Adipose tissue (tissue), 3 donors: Measurements from ENCODE around the gene SCNN1A. TPM values are rescaled to one million over a fixed set of nuclear protein-coding genes. Genes with fewer than 3 reads are reported as not detected.

Experiments
- H3K27ac ChIP-seq: one replicate; pipeline ENCODE4 v1.5.1; 2013; ENCODE audit warnings: low read depth, low read length
- WGBS, 3 donors: extraction: QIAGEN DNeasy Blood & Tissue Kit; methylation state at CpG; one replicate each; pipeline ENCODE4 v1.1.7; 2013; 5-methylcytosine and 5-hydroxymethylcytosine counted together
- polyA plus RNA-seq, 3 donors: library from polyadenylated mRNA; stranded (reverse); fragments of 200-250 nt; gene quantifications; one replicate each; pipeline ENCODE4 v1.2.3, GENCODE V29; 2013
- donor health status: healthy with polysubstance abuse.
- donor health status: Bipolar disorder and iron deficiency.
- donor health status: healthy.

Gene SCNN1A
- polyA plus RNA-seq, 3 donors = 1.0 to 17.0 (median 5.0) TPM

DNA sequence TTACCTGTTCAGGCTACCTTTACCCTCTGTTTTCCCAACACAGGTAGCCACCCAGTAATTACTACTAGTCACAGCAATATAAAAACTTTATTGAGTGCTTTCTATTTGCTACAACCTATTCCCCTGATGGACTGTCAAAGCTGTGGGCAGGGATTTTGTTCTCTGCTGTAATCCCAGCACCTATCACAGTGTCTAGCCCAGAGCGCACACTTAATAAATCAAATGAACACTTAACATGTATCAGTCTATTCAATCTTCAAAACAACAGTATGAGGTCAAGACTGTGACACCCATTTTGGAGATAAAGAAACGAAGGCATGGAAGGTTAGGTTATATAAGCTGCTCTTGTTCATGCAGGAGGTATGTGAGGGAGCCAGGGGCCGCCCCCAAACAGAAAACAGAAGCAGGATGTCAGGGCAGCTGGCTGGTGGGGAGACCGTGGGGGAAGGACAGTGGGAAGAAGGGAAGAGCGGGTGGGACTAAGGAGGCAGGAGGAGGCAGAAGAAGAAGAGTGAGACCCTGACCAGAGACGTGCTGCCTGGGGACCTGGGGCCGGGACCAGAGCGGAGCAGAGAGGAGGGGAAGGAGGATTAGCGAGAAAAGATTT, 35.2 kb downstream of the SCNN1A start:
- 2 to 4% (median 2%) methylated on average over 9 of the region's 9 CpGs for WGBS, 3 donors
- peak overlapping the region; percentile 98 for H3K27ac ChIP-seq

DNA sequence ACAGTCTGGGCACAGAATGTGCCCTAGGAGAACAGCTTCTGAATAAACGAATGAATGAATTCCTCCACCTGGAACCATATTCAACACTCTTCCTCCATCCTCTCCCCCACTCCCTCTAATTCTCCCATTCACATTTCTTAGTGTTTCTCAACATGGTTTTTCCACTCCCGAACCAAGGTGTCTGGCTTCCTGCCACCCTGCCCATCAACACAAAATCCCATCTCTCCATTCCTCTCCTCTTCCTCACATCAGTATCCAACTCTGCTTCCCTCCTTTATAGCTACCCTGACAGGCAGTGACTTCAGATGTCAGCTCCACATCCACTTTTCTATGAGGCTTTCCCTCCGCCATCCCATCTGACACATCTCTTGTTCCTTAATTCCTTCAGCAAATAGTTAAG, 36.4 kb downstream of the SCNN1A start:
- no peak overlapping the region for H3K27ac ChIP-seq
- WGBS, 3 donors = 13 to 43% (median 18%) methylated on average over 3 of the region's 3 CpGs

DNA sequence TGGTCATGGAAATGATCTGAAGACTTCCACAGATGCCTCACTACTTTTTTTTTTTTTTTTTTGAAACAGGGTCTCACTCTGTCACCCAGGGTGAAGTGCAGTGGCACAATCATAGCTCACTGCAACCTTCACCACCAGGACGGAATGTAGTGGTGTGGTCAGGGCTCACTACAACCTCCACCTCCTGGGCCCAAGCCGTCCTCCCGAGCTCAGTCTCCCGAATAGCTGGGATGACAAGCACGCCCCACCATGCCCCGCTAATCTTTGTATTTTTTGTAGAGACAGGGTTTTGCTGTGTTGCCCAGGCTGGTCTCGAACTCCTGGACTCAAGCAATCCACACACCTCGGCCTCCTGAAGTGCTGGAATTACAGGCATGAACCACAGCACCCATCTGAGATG, 36.8 kb downstream of the SCNN1A start:
- whole genome bisulfite sequencing, 3 donors = 28 to 77% (median 38%) methylated on average over 8 of the region's 8 CpGs

DNA sequence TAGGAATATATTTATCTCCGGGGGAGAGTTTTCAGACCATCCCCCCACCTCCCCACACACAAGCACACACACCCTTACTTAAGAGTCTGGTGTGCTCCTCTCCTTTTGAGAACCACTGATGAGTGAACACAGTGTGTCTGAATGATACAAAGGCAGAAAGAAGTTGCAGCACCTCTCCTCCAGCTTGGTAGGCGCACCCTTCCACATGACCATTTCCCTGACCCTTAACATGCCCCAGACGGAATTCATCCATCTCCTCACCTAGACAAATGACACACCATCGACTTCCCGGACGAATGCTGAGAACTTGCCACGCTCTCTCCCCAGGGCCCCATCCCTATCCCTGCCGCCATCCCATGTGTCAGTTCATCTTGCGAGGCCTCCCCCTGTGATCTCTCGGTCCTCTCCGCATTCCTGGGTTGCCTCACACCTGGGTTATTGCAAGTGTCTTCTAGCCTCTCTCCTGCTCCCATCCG, 37.4 kb downstream of the SCNN1A start:
- 8 to 59% (median 14%) methylated on average over 12 of the region's 12 CpGs for WGBS, 3 donors
- peak overlapping the region; percentile 98 for H3K27ac ChIP-seq

More for the DNA sequence above, 36.8 kb downstream of the SCNN1A start:
- peak overlapping the region; percentile 73 for H3K27ac ChIP-seq

DNA sequence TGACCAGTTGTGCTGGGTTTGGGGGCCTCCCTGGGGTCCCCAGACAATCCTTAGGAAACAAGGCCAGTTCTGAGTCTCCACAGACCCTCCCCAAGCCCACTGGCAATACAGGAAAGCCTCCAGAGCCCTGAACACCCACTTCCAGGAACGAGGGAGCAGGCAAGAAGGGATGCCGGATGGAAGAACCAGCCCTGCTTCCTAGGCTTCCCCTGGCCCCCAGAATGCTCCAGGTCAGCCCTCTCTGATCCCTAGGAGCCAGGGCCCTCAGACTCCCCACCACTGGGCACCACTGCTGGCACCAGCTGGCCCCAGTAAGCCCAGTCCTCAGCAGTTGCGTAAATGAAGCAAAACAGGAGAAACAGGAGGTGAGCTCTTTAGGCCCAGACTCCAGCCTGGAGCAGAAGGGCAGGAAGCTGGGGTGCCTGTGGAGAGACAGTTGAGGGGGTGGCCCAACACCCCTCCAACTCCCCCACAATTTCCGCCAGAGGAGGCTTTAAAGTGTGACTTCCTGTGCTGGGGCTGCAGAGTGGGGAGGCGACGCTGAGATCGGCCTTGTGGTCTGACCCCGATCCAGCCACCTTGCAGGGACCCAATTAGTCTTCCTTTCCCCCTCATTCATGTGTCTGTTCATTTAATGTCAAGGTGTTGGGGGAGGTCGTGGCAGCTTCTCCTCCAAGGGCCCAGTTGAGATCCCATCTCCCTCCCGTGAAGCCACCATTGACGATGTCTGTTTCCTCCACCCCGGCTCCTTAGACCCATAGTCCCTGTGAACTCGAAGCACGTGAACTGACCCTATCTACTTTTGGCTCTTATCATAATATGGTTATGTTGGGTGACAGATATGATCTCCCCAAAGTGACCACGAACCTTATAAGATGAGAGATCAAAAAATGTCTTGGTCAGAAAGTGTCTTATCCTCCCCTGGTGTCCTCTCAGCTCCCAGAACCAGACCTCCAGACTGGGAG, 38.2 kb downstream of the SCNN1A start:
- peak overlapping the region; percentile 98 for H3K27ac ChIP-seq
- WGBS, 3 donors = 8 to 43% (median 10%) methylated on average over 15 of the region's 15 CpGs

GRCh38 chr12:6336079-6336888, 39.1 kb downstream of the SCNN1A start:
- 0 to 1% (median 1%) methylated on average over 11 to 12 of the region's 12 CpGs for WGBS, 3 donors
- H3K27ac ChIP-seq = peak overlapping the region; percentile 98

DNA sequence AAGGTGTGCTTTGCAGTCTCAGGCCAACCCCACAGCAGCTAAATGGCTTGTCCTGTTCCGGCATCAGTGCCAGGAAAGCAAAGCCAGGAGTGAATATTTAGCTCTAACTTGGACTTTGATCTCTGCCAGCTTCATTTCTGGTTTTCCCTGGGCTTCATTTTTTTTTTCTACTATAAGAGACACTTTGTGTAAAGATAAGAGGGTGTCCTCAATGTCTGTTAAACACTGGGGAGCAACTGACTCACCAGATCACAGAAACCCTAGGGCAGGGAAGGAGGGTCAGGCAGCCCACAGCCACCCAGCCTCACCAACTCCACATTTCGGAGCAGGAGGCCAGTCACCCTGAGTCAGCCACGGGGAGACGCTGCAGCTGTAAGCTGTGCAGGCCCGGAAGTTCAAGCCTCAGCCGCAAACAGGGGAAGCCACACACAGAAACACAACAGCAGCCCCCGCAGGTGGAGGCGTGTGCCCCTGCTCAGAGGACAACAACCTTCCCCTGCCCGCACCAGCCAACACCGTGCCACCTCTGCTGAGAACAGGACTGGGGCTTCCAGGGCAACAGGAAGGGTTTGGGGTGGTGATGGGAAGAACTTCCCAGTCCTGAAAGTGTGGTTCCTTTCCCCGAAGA, 39.8 kb downstream of the SCNN1A start:
- 1 to 2% (median 2%) methylated on average over 11 of the region's 11 CpGs for WGBS, 3 donors
- H3K27ac ChIP-seq = peak overlapping the region; percentile 98

DNA sequence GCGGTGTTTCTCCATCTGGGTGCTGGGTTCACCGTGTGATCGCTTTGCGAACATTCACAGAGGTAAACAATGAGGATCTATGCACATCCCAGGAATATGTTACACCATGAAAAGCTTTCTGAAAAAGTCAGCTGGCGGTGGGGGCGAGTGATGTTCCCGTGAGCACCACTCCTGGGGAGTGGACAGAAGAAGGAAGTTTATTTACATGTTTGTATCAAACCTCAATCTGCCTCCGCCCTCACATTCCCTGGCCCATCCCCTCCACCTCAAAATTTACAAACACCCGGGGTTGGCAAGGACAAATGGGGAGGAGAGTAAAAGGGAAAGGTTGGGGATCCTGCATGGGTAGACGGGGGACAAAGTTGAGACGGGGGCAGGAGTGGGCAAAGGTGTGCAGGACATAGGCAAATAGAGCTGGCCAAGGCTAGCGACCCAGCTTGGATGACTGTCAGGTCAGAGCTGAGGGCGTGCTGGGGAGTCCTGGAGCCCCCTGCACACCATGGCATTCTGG, 40.4 kb downstream of the SCNN1A start:
- H3K27ac ChIP-seq = peak overlapping the region; percentile 98
- 19 to 30% (median 29%) methylated on average over 13 of the region's 13 CpGs for WGBS, 3 donors

DNA sequence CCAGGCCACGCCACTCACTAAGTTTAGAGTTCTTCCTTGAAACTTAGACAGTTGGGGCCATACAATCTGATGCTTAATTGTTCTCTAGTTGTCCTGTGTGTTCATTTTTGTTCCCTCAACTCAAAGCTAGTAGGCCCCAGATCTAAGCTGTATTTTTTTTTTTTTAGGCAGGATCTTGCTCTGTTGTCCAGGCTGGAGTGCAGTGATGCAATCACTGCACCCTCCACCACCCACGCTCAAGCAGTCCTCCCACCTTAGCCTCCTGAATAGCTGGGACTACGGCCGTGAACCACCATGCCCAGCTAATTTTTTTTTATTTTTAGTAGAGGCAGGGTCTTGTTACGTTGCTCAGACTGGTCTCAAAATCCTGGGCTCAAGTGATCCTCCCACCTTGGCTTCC, 41.0 kb downstream of the SCNN1A start:
- peak overlapping the region; percentile 98 for H3K27ac ChIP-seq

DNA sequence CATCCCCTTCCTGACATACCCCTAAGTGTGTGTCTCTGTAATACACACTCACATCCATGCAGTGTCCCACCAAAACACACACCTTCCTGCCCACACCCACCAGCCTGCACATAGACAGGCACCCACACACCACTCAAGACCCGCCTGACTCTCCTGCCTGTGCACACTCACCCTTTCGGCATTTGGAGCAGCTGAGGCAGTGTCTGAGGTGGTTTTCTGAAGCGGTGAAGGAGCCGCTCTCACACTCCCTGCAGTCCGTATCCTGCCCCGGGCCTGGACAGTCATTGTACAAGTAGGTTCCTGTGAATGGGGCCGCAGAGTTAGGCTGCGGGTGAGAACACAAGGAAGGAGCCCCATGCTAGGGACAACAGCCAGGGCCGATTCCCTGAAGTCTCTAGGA, 41.8 kb downstream of the SCNN1A start:
- H3K27ac ChIP-seq = no peak overlapping the region
- 68 to 78% (median 74%) methylated on average over 9 of the region's 9 CpGs for WGBS, 3 donors

More for the DNA sequence above, 41.0 kb downstream of the SCNN1A start:
- 48 to 67% (median 51%) methylated on average over 5 of the region's 5 CpGs for WGBS, 3 donors

DNA sequence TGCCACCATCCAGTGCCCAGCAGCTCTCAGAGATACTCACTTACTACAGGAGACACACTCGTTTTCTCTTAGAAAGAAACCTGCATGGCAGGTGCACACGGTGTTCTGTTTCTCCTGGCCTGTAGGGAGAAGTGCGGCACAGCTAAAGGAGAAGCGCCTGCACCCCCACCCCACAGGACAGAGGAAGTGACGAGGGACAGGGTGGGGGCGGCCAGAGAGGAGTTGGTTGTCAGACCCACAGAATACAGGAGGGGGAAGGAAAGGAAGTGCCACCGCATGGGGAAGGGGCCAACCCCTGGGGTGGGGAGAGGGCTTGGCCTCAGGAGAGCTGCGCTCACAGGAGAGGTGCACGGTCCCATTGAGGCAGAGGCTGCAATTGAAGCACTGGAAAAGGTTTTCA, 42.3 kb downstream of the SCNN1A start:
- H3K27ac ChIP-seq = peak overlapping the region; percentile 16
- 46 to 82% (median 67%) methylated on average over 9 of the region's 9 CpGs for WGBS, 3 donors

- WGBS, 3 donors = 60 to 90% (median 63%) methylated on average over 4 of the region's 4 CpGs
- no peak overlapping the region for H3K27ac ChIP-seq
These were observed 42.9 kb downstream of the SCNN1A start for GRCh38 chr12:6332459-6332858.

- no peak overlapping the region for H3K27ac ChIP-seq
- 65 to 83% (median 76%) methylated on average over 4 of the region's 4 CpGs for WGBS, 3 donors
These were observed 44.2 kb downstream of the SCNN1A start for GRCh38 chr12:6330999-6331714.

- 75 to 89% (median 77%) methylated on average over 5 of the region's 5 CpGs for WGBS, 3 donors
- no peak overlapping the region for H3K27ac ChIP-seq
These were observed 45.2 kb downstream of the SCNN1A start for GRCh38 chr12:6330192-6330591.

DNA sequence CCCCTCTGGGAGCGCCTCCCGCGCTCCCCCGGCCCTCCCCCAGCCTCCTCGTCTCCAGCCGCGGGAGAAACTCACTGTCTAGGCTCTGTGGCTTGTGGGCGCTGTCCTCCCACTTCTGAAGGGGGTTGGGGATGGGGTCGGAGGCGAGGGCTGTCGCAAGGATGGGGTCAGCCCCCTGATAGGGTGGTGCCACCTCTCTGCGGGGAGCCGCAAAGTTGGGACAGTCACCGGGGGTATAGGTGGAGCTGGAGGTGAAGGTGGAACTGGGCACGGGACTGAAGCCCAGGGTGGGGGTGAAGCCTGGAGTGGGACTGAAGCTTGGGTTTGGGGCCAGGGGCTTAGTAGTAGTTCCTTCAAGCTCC, 45.7 kb downstream of the SCNN1A start:
- WGBS, 3 donors = 66 to 79% (median 73%) methylated on average over 12 to 15 of the region's 15 CpGs
- H3K27ac ChIP-seq = no peak overlapping the region

GRCh38 chr12:6328945-6329702, 46.2 kb downstream of the SCNN1A start:
- WGBS, 3 donors = 85 to 88% (median 88%) methylated on average over 70 to 75 of the region's 75 CpGs

More at GRCh38 chr12:6328945-6329702, 46.2 kb downstream of the SCNN1A start:
- H3K27ac ChIP-seq = no peak overlapping the region
